Nephron progenitor cell (in vitro differentiated cells): ENCODE measurements around the gene SLC17A4.

Experiments
- DNase-seq: peaks from one replicate; pipeline ENCODE4 v3.0.0; 2021
- H3K27ac Mint-ChIP-seq: 2 replicates; pipeline ENCODE4 v1.8.0; 2021; ENCODE audit warnings: mild to moderate bottlenecking, moderate library complexity, mixed read lengths
- H3K27me3 Mint-ChIP-seq: 2 replicates; pipeline ENCODE4 v1.8.0; 2021; ENCODE audit warnings: mild to moderate bottlenecking, low read depth, mixed read lengths; ENCODE audit not compliant: poor library complexity
- H3K36me3 Mint-ChIP-seq: 2 replicates; pipeline ENCODE4 v1.8.0; 2021; ENCODE audit warnings: low read depth, mixed read lengths
- H3K4me1 Mint-ChIP-seq: 2 replicates; pipeline ENCODE4 v1.8.0; 2021; ENCODE audit warnings: mixed read lengths
- H3K4me3 Mint-ChIP-seq: 2 replicates; pipeline ENCODE4 v1.8.0; 2021; ENCODE audit warnings: mild to moderate bottlenecking, moderate library complexity, mixed read lengths
- H3K9me3 Mint-ChIP-seq: 2 replicates; pipeline ENCODE4 v1.8.0; 2021; ENCODE audit warnings: mild to moderate bottlenecking, moderate library complexity, mixed read lengths
- CTCF ChIP-seq: fragments of 200-600 bp; sonication (generic); IDR thresholded peaks from 2 replicates; pipeline ENCODE4 v1.5.0; 2021; ENCODE audit warnings: antibody characterized with exemption

The SLC17A4 gene

GRCh38 chr6:25731721-25732120, 22.8 kb upstream of the SLC17A4 start:
- TF ChIP-seq CTCF = no peak
- H3K27me3 Mint-ChIP-seq = peaks cover 8% of the 10 kb centered on the region
- DNase-seq = no peak

GRCh38 chr6:25732468-25733198, 21.9 kb upstream of the SLC17A4 start:
- no peaks in the 10 kb centered on the region for H3K4me1 Mint-ChIP-seq
- H3K36me3 Mint-ChIP-seq = no peaks in the 10 kb centered on the region
- no peak overlapping the region for H3K27ac Mint-ChIP-seq
- DNase-seq = no peak
- peaks cover 18% of the 10 kb centered on the region for H3K9me3 Mint-ChIP-seq
- peaks cover 8% of the 10 kb centered on the region for H3K27me3 Mint-ChIP-seq
- H3K4me3 Mint-ChIP-seq = no peak overlapping the region
- no peak for TF ChIP-seq CTCF

More at GRCh38 chr6:25731721-25732120, 22.8 kb upstream of the SLC17A4 start:
- Mint-ChIP-seq H3K27ac (no peak overlapping the region), H3K36me3 (no peaks in the 10 kb centered on the region), H3K4me1 (no peaks in the 10 kb centered on the region), H3K9me3 (peaks cover 13% of the 10 kb centered on the region), H3K4me3 (no peak overlapping the region)

- no peak for TF ChIP-seq CTCF
- H3K27ac Mint-ChIP-seq = no peak overlapping the region
- H3K4me3 Mint-ChIP-seq = no peak overlapping the region
- H3K36me3 Mint-ChIP-seq = no peaks in the 10 kb centered on the region
- peaks cover 6% of the 10 kb centered on the region for H3K27me3 Mint-ChIP-seq
- DNase-seq = no peak
- no peaks in the 10 kb centered on the region for H3K4me1 Mint-ChIP-seq
- H3K9me3 Mint-ChIP-seq = peaks cover 21% of the 10 kb centered on the region
Observed at GRCh38 chr6:25735261-25735660, 19.3 kb upstream of the SLC17A4 start.

GRCh38 chr6:25743868-25744267, 10.7 kb upstream of the SLC17A4 start:
- no peaks in the 10 kb centered on the region for H3K4me1 Mint-ChIP-seq
- no peak for DNase-seq
- no peaks in the 10 kb centered on the region for H3K36me3 Mint-ChIP-seq
- no peak overlapping the region for H3K27ac Mint-ChIP-seq
- no peak overlapping the region for H3K4me3 Mint-ChIP-seq
- peaks cover 2% of the 10 kb centered on the region for H3K27me3 Mint-ChIP-seq
- H3K9me3 Mint-ChIP-seq = no peaks in the 10 kb centered on the region
- TF ChIP-seq CTCF = no peak

DNA sequence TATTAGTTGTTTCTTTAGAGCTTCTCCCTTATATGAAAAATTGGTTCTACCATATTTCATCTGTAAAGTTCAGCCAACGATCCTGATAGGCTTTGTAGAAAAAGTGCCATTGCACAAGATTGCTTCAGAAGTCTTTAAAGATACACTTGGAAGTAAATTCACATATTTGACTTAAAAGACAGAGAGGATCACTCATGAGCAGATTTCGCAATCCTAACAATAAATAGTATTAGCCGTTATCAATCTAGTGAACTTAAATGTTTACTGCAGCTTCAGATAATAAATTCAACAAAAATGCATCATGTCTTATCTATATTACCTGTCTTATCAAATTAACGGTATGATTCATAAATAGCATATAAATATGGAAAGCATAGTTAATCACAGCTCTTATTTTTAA, 8.7 kb upstream of the SLC17A4 start:
- no peak for TF ChIP-seq CTCF
- no peak for DNase-seq
- H3K9me3 Mint-ChIP-seq = no peaks in the 10 kb centered on the region
- no peaks in the 10 kb centered on the region for H3K36me3 Mint-ChIP-seq
- peaks cover 2% of the 10 kb centered on the region for H3K27me3 Mint-ChIP-seq
- no peak overlapping the region for H3K4me3 Mint-ChIP-seq
- H3K4me1 Mint-ChIP-seq = no peaks in the 10 kb centered on the region
- H3K27ac Mint-ChIP-seq = no peak overlapping the region

GRCh38 chr6:25746968-25747367, 7.6 kb upstream of the SLC17A4 start:
- Mint-ChIP-seq H3K4me3 (no peak overlapping the region), H3K36me3 (no peaks in the 10 kb centered on the region), H3K27ac (no peak overlapping the region), H3K4me1 (no peaks in the 10 kb centered on the region), H3K27me3 (no peaks in the 10 kb centered on the region), H3K9me3 (no peaks in the 10 kb centered on the region)
- TF ChIP-seq CTCF = no peak
- no peak for DNase-seq
